ENCODE data around the gene ZNF24. TPM values are rescaled to one million over a fixed set of nuclear protein-coding genes. Genes with fewer than 3 reads are reported as not detected.

The ZNF24 gene
- polyA plus RNA-seq, 5 donors: 50.0 to 79.5 (median 68.8) TPM

DNA sequence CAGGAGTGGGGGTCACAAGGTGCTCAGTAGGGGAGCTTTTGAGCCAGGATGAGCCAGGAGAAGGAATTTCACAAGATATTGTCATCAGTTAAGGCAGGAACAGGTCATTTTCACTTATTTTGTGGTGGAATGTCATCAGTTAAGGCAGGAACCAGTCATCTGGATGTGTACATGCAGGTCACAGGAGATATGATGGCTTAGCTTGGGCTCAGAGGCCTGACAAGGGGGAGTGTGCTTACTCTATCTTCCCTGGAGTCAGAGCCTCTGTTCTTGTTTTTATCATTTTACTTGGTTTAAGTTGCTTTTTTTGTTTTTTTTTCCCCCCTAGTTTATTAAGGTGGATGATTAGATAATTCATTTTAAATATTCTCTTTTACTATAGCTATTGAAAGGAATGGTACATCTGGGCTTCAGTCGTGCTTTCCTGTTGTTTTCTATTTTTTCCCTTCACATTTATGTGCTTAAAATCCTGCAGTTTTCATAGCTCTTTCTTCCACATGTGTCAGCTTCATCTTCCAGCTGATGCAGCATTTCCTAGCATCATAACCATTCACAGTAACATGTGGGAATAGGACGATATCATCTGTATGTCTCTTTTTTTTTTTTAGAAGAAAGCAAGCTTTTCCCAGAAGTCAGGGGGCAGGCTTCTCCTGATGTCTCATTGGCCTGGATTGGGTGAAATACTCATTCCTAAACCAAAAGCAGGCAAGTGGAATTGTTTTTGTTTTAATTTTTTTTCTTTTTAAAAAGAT lies 17.5 kb upstream of the ZNF24 start:
- DNase-seq: no peak

DNA sequence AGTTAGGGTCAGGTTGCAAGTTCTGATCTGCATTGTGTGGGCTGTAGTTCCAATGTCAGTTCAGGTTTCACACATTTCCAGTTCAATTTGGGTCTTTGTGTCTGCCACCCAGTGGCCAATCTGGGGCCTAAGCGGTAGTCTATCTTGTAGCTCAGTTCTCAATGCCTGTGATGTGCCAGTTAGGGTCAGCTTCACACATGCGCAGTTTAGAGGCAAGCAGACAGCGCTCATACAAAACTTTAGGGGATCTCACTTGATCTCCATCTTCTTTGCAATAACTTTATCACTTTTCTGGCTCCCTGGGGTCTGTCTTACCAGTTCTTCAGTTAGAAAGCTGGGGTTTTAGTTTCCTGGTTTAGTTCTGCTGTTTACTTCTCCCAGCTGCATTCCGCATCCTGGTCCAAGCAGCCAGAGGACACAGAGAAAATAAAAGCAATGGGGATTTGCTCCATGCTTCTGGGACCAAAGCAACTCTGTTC lies 11.0 kb upstream of the ZNF24 start:
- DNase-seq: peak; percentile 65 to 77

DNA sequence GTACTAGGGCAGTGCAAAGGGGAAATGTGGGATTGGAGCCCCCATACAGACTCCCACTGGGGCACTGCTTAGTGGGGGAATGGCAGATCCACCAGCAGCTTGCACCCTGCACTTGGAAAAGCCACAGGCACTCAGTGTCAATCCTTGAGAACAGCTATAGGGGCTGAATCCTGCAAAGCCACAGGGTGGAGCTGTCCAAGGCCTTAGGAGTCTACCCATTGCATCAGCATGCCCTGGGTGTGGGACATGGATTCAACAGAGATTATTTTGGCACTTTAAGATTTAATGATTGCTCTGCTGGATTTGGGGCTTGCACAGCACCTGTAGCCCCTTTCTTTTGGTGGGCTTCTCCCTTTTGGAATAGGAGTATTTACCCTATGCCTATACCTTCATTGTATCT lies 8.6 kb upstream of the ZNF24 start:
- DNase-seq: no peak

DNA sequence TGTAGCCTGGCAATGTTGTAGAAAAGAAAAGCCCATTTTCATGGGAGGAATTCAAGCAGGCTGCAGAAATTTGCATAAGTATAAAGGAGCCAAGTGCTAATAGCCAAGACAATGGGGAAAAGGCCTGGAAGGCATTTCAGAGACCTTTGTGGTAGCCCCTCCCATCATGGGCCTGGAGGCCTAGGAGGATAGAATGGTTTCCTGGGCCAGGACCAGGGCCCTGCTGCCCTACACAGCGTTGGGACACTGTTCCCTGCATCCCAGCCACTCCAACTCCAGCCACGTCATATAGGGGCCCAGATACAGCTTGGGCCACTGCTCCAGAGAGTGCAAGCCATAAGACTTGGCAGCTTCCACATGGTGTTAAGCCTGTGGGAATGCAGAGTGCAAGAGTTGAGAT lies 8.1 kb upstream of the ZNF24 start:
- no peak for DNase-seq

DNA sequence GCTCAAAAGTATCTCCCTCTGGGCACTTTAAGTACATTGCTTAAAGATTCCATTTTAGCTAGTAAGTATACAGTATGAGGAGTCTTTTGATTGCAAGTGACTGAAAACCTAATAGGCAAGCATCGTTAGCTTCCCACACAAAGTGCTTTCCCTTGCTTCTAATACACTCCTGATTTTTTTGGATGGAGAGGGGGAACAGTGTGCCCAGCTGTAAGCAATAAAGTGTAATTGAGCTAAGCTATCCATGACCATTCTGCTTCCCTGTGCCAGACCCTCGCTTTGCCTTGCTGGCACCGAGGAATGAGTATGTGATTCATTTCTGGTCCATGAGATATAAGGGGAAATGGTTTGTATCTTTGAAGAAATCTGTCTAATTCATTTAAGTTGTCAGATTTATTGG lies 3.8 kb upstream of the ZNF24 start:
- no peak for DNase-seq

DNA sequence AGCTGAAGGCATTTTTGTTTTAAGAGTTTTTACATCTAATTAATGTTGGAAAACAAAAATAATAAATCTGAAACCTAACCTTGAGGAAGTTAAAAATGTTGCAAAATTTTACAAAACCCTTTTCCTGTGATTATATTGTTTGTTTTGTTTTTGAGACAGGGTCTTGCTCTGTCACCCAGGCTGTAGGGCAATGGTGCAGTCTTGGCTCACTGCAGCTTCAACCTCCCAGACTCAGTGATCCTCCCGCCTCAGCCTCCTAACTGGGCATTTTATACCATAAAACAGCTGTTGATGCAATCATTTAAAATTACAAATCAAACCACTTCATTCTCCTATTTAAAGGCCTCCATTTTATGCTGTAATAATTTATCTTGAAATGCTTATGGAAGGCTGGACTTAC lies 1.7 kb upstream of the ZNF24 start:
- no peak for DNase-seq

DNA sequence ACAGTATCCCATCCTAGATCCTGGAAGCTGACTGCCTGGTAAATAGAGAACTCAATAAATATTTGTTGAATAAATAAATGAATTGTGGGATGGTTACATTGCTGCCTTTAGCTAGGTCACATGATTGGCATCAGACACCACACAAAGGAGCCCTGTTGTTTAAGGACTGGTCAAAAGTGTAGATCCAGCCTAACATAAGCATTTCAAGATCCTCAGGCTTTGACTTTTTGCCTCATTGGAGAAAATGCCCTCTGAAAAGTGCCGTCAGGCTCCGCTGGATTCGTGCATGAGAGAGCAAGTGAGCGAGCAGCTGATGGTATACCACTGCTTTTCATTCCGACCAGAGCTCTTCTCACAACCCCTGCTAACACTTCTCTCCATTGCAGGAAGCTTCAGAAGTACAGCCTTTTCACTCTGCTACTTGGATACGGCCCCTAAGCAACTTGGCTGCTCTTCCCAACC lies 1.3 kb upstream of the ZNF24 start:
- DNase-seq: peak; percentile 56 to 73

DNA sequence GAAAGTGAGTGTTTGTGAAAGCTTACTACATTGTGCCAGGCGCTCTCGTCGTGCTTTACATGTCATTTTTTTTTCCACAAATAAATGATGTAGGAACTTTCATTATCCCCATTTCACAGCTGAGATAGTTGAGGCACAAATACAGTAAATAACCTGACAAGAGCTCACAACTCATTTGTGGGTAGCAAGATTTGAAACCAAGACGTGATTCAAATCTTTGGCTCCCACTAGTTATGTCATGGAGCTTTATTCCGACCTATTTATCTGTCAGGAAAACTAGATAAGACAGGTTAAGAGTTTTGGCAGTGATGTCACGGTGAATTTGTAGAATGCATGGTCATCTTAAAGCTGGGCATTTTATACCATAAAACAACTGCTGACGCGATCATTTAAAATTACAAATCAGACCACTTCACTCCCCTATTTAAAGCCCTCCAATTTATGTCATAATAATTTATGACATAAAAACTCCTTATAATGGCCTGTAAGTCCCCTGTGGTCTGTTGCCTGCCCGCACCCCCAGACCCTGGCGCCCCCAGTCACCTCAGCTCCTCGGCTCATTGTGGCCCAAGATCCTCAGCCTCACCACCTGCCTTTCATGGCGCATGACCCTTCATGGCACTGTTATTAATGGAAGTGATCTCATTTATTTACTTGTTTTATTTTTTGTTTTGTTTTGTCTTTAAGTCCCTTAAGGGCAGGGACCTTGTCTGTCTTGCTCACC lies 678 bp upstream of the ZNF24 start:
- DNase-seq: no peak

DNA sequence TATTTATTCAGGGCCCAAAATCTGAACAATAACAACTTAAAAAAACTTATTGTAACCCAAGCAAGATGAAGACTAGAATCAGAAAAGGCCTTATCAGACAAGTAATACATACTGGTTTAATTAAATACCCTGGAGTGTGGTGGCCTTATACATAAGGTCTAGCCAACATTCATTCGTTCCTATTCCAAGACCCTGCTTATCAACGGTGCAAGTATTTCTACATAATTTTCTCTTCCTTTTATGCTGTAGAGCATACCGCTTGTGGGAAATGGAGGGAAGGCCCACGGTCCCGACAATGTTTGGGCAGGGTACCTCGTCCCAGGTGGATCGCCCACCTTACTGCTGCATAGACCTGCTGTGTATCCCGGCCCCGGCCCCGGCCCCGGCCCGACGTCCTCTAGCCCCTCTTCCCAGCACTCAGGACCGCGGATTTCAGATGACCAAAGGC lies 708 bp downstream of the ZNF24 start:
- DNase-seq: no peak

DNA sequence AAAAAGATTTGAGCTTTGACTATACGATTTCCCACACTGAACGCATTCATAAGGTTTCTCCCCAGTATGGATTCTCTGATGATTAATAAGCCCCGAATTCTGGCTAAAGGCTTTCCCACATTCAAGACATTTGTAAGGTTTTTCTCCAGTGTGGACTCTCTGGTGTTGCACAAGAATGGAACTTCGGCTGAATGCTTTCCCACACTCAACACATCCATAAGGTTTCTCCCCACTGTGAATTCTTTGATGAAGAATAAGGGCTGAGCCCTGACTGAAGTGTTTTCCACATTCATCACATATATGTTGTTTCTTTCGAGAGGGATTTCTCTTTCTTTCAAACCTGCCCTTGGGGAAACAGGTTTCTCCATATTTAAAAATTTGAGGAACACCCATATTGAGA lies 6.9 kb downstream of the ZNF24 start:
- DNase-seq: no peak

DNA sequence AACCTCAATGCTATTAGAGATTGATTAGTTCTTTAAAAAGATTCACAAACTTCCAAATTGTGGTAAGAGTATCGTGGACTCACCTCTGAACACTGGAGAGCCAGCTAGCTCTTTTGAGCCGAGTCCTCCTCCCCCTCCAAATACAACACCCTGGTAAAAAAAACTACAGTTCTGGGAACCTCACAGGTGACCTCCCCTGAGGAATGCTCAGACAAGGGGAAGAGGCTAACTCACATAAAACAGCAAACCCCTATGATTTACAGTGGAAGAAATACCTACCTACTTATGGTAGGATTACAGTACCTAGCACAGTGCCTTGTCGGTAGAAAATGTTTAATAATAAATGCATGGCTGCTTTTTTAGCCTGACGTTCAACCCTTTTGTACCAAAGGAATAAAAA lies 8.4 kb downstream of the ZNF24 start:
- no peak for DNase-seq

DNA sequence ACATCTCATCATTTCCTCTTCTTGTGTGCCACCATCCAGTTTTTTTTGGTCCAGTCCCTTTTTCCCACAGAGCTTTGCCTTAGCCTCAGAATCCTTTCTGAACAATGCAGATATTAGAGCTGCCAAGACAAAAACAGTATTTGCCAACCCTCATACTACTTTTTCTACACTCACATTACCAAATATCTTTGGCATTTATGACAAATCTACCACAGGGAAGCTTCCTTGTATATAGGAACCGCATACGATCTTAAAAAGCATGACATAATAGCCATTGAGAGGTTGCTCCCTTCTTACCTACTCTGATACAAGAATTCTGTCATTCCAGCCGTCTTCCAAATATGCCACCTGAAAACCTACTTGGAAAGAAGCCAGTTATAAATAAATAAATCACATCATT lies 9.4 kb downstream of the ZNF24 start:
- DNase-seq: no peak

DNA sequence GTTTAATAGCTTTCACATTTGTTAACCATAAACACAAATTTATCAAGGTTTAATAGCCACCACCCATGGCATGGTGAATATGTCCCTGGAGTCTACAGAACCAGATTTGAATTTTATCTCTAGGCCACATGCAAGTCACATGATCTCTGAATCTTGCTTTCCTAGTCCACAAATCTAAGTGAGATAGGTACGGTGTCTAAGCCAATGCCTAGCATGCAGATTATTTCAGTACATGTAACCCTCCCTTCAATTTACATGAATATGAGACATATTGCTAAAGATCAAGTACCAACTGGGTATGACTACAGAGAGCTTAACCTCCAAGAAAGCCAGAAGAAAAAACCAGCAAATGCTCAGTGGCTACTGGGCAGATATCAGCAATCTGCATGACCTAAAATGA lies 10.0 kb downstream of the ZNF24 start:
- no peak for DNase-seq

DNA sequence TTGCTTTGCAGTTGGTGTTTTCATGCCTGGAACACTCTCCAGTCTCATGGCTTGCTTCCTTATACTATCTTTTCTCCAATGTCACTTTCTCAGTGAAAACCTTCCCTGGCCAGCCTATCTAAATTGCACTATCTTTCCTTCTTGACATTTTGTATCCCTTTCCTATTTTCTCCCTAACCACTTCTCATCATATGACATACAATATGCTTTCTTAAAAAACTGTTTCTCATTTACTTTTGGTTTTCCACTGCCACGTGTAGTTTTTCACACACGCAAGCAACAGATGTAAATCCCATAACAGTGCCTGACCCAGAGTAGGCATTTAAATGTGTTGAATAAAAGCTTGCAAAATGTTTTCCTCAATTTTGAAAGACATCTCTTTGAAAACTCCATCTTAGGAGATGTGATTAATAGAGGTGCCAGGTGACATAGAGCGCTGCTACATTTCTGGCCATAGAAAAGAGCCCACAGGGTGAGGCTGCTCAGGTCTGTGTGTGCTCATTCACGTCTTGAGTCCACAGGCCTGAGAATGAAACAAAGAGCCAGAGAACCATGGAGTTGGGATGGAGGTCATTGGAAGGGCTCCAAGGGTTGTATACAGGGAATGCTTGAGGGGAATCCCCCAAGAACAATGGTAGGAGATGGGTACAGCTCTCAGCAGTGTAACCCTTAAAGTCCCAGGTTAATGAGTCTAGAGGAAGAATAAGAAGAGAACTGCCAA lies 12.7 kb downstream of the ZNF24 start:
- no peak for DNase-seq

DNA sequence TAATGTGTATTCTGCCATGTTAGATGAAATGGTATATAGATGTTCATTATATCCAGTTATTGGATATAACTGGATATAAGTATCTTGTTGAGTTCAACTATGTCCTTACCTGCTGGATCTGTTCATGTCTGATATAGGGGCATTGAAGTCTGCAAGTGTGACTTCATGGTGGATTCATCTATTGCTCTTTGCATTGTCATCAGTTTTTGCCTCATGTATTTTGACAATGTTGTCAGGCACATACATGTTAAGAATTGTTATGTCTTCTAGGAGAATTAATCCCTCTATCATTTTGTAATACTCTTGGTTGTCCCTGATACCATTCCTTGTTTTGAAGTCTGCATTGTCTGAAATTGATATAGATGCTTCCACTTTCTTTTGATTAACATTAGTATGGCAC lies 15.4 kb downstream of the ZNF24 start:
- no peak for DNase-seq

DNA sequence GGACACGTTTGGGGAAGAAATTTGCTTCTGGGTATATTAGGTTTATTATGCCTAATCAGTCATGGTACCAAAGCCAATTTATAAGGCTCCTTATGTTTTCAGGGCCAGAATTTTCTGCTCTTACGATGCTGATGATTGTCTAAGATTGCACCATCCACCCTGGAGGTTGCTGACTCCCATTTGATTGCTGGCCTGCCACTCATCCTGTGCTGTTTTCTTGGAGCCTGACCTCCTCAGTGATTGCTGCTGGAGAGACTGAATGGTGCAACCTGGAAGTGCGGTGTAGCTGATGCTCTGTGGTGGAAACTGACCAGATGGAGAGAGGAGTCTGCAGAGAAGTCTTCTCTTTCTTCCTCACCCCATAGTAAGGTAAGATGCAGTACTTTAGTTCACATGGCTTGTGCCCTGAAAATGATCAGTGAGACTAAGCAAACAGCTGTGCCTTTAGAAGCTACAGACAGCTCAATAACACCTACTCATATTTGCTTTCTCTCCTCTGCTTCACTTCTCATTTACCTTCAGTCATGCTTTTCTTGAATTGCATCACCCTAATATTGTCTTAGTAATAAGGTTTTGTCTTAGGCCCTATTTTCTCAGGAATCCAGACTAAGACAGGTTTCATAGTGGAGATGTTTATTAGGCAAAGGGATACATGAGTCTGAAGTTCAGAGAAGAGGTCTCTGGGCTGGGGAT lies 17.4 kb downstream of the ZNF24 start:
- DNase-seq: no peak

DNA sequence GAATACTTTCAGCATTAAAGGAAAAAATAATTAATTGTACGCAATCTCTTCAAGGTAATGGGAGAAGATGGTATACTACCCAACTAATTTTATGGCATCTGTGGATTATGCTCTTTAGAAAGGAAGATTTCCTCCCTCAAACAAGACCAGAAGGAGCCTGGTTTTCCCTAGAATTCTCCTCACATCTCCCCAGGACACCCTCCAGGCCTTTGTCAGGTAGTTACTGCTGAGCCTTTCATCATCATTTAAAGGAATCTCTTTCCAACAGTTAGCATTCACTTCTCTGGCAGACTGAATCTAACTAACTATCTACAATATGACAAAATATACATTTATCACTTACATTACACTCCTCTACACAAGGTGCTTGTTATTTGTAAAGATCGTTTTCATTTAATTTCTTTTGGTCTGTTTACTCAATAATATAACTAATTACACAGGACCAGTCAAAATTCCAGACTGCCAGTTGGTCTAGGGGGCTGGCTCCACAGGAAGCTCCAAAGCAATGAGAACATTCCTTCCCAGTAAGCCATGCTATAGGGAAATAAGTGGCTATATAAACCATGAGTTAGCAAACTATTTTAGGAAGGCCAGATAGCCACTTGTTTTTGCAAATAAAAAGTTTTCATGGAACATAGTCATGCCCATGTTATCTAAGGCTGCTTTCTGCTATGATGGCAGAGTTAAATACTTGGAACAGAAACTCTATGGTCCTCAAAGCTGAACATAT lies 19.1 kb downstream of the ZNF24 start:
- DNase-seq: no peak

DNA sequence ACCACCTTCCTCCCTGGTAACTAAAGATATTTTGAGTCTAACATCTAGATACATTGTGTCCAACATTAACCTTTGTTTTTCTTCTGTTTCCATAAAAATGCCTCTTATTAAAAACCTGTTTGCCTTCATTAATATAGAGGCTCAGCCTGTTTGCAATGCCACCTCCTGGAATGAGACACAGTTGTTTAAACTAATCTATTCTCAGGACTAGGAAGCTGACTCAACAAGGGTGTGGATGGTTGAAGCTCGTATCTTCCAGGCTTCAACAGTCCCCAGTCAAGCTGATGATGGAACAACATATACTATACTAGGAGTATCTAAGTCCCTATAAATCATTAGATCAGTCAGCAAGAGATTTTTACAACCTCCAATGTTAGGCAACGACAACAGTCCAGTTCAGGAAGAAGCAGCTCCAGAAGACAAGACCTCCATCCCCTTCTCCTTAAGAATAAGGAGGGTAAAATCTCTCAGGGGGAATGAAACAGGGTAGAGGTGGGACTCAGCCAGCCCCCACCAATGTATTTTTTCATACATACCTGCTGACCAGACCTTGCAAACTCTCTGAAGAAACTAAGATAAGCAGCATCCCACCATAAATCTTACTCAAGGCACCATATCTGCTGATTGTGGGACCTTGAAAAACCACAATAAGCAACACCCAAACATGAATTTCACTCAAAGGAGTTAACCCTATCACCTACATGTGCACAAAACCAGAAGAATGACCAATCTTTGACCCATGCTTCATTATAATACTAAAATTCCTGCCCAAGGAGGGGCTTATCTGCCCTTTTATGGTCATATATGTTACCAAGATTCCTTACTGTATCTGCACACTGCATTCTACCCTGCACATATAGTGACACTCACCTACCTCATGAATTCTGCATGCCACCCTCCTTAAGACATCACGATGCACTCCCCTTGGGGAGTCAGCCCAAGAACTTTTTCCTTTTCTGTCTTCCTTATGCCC lies 21.4 kb downstream of the ZNF24 start:
- DNase-seq: no peak

DNA sequence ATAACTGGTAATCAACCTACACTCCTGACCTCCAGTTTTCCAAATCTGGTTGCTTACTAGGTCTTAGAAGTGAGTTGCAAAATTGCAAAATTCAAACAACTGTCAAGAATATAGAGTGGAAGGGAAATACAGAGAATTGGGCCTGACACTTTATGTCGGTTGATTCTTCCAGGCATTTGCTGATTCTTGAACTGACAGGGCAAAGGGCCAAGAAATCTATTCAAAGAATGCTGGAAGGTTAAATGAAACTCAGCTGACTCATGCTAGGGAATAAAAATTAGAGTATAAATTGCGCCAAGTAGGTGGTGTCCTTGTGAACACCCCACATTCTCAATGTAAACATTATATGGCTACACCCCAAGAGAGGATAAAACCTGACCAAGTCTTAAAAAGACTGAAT lies 32.7 kb downstream of the ZNF24 start:
- no peak for DNase-seq

All from right lung (tissue), 5 donors.